HG03469 (cell line): ENCODE results near the gene EXD3.

ENCODE experiments used
- ATAC-seq: cut with Tn5 transposase; IDR thresholded peaks from one replicate; pipeline ENCODE4 v1.9.1; 2021; ENCODE audit warnings: mild to moderate bottlenecking, moderate library complexity, moderate number of reproducible peaks; ENCODE audit not compliant: unreplicated experiment

EXD3 gene

GRCh38 chr9:137434498-137435380, 11.8 kb upstream of the EXD3 start:
- no peak for ATAC-seq

GRCh38 chr9:137433916-137434431, 11.0 kb upstream of the EXD3 start:
- ATAC-seq: no peak

GRCh38 chr9:137433349-137433915, 10.5 kb upstream of the EXD3 start:
- ATAC-seq: no peak

- no peak for ATAC-seq
Observed at GRCh38 chr9:137432687-137433348, 9.9 kb upstream of the EXD3 start.

GRCh38 chr9:137431416-137431931, 8.5 kb upstream of the EXD3 start:
- no peak for ATAC-seq

- no peak for ATAC-seq
Observed at GRCh38 chr9:137430723-137431415, 7.9 kb upstream of the EXD3 start.

- no peak for ATAC-seq
Observed at GRCh38 chr9:137429974-137430722, 7.2 kb upstream of the EXD3 start.

GRCh38 chr9:137429546-137429890, 6.6 kb upstream of the EXD3 start:
- ATAC-seq: no peak

GRCh38 chr9:137428841-137429545, 6.0 kb upstream of the EXD3 start:
- no peak for ATAC-seq

GRCh38 chr9:137428311-137428630, 5.3 kb upstream of the EXD3 start:
- no peak for ATAC-seq

- no peak for ATAC-seq
Observed at GRCh38 chr9:137427454-137428310, 4.7 kb upstream of the EXD3 start.

- ATAC-seq: no peak
Observed at GRCh38 chr9:137426018-137426681, 3.2 kb upstream of the EXD3 start.

- ATAC-seq: peak; percentile 14
Observed at GRCh38 chr9:137423514-137424291, 741 bp upstream of the EXD3 start.

GRCh38 chr9:137421838-137422603, 941 bp downstream of the EXD3 start:
- ATAC-seq: no peak

GRCh38 chr9:137417161-137418021, 5.6 kb downstream of the EXD3 start:
- no peak for ATAC-seq
